ENCODE measurements around the gene CNTLN.
"Not testable (repeated sequence)": the region's sequence is repeated elsewhere in the genome, so short reads cannot be mapped to it uniquely, and the experiment has no call there.

CNTLN gene

DNA sequence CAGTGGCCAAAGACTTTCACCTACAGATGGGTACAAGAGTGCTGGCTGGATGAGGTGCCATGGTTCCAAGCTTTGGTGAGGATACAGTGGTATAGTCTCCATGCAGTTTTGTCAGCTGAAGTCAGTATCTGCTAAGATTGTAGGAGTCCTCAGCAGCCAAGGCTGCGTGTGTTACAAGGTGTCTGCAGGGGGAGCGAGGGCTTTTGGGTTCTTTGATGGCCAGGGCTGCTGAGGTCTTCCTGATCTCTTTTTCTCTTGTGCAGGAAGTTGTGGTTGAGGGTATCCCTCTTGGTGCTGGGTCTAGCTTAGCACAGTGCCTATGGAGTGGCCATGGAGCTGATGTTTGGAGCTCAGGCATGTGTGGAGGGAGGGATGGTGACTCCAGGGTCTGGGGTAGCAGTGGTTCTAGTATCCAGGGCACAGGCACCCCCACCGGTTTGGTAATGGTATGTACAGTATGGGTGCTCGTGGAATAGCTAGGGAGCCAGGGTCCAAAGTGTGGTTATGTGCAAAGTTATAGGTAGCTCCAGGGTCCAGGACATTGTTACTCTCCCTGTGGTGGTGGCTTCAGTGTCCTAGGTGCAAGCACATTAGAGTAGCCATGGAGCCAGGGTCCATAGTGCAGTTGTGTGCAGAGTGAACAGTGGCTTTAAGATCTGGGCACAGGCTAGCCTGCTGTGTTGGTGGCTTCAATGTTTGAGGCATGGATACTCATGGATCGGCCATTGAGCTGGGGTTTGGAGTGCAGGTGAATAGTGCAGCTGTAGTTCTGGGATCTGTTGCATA, 36.7 kb downstream of the CNTLN start:
- DNase-seq (ENCODE audit: low read depth, low spot score): no peak

DNA sequence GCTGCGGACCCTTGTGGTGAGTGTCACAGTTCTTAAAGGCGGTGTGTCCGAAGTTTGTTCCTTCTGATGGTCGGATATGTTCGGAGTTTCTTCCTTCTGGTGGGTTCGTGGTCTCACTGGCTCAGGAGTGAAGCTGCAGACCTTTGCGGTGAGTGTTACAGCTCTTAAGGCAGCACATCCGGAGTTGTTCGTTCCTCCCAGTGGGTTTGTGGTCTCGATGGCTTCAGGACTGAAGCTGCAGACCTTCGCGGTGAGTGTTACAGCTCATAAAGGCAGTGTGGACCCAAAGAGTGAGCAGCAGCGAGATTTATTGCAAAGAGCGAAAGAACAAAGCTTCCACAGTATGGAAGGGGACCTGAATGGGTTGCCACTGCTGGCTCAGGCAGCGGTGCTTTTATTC, 42.7 kb downstream of the CNTLN start:
- not testable (repeated sequence) for DNase-seq (ENCODE audit: low read depth, low spot score)

DNA sequence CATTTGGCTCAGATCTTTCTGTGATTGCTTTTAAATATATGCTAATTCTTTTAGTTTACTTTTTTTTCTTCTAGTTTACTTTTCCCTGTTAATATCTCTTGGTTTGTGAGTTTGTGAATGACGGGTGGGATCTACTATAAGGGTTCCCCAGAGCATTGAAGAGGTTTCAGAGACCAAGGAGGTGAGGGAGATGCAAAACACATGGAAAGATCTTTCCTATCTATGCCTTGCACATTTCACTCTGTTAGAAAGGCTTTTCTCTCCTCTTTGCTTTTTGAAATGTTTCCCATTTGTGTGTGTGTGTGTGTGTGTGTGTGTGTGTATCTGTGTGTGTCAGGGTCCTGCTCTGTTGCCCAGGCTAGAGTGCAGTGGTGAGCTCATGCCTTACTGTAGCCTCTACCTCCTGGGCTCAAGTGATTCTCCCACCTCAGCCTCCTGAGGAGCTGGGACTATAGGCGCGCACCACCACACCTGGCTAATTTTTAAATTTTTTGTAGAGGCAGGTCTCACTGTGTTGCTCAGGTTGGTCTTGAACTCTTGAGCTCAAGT, 50.7 kb downstream of the CNTLN start:
- no peak for DNase-seq (ENCODE audit: low read depth, low spot score)

DNA sequence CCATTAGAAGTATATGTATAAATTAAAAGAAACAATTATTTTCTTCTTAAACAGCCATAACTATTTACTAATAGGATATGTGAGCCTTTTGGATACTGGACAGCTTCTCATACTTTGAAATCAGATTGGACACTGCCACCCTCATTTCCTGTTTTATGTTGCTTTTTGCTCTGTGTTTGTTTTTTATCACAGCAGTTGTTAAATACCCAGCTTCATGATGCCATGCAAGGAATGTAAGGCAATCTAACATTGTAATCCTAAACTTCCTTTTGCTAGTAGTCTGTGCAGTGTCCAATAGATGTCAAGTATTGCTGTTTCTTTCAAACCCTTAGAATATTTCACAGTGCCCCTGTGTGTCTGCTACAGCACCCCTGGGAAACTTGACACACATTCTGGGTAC, 56.2 kb downstream of the CNTLN start:
- peak; percentile 24 for DNase-seq (ENCODE audit: low read depth, low spot score)

DNA sequence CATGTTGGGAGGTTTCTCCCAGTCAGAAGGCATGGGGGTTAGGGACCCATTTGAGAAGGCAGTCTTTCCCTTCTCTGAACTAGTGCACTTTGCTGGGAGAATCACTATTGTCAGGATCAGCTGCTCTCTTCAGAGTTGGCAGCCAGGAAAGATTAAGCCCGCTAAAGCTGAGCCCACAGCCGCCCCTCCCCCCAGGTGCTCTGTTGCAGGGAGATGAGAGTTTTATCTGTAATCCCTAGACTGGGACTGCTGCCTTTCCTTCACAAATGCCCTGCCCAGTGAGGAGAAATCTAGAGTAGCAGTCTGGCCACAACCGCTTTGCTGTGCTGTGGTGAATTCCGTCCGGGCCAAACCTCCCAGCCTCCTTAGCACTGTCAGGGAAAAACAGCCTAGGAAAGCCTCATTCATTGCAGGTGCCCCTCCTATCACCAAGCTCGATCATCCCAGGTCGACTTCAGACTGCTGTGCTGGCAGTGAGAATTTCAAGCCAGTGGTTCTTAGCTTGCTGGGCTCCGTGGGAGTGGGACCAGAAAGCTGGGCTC, 69.8 kb downstream of the CNTLN start:
- no peak for DNase-seq (ENCODE audit: low read depth, low spot score)

DNA sequence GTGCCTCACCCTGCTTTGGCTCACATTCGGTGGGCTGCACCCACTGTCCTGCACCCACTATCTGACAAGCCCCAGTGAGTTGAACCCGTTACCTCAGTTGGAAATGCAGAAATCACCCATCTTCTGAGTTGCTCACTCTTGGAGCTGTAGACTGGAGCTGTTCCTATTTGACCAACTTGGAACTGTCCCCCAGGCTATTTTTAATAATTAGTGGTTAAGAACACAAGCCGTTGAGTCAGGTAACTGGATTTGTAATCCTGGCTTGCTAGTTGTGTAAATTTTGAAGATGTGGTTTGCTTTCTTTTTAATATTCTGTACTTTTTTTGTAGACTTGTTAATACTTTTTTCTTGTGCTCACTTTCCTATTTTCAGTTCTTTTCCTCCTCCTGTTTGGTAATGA, 81.2 kb downstream of the CNTLN start:
- no peak for DNase-seq (ENCODE audit: low read depth, low spot score)

DNA sequence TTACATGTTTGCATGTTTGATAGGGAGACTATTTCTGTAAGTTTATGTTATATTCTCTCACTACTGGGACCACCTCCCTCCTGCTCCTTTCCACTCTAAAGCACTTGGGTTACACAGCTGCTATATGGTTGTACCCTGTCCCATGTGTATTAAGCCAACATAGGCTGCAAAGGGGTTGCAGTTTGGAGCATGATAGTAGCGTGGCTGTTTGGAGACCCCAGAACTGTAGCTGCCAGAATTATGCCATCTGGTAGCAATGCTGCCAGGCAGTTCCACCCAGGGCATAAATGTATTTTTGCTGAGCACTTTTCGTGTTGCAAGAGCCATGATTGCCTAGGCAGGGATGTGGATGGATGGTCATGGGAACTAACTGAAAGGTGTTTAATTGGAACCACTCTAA, 81.8 kb downstream of the CNTLN start:
- DNase-seq (ENCODE audit: low read depth, low spot score): no peak

DNA sequence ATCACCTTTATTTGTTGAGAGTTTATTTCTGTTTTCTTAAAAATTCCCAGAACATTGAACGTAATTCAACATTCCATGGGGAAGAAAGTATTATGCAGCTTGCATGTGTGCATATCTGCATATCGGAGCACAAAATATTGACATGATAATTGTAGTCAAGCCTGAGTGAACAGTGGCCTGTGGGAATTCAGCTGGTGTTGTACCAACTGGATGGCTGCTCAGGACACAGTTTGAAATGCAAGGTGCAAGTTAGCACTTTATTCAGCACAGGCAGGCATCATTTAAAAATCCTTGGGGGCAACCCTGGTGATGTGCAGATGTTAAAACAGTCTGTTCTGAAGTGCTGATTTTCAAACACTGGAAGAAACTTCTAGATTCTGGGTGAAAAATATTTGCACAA, 82.4 kb downstream of the CNTLN start:
- DNase-seq (ENCODE audit: low read depth, low spot score): no peak

DNA sequence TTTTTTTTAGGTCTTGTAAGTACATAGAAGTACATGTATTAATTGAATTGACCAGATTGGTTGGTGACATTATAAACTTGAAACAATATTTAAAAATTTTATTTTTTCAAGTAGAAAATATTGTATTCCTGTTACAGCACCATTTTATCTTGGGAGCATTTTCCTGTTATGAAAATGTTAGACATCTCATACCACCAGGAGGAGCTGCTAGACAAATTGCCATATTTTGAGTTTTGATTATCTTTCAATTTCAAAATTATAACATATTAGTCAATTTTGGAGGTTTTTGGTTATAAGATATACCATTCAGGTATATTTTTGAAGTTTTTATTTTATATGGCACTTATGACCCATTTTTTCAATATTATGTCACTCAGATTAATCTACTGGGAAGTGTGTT, 84.4 kb downstream of the CNTLN start:
- DNase-seq (ENCODE audit: low read depth, low spot score): no peak

DNA sequence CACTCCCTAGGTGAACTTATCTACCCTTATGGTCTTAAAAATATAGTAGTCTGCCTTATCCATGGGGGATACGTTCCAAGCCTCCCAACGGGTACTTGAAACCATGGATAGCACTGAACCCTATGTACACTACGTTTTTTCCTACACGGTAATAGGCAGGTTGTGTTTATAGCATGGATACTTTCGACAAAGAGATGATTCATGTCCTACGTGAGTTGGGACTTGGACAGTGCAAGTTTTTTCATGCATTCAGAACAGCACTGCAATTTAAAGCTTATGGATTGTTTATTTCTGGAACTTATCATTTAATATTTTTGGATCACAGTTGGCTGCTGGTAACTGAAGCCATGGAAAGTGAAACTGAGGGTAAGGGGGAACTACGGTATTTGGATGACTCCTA, 88.1 kb downstream of the CNTLN start:
- no peak for DNase-seq (ENCODE audit: low read depth, low spot score)

DNA sequence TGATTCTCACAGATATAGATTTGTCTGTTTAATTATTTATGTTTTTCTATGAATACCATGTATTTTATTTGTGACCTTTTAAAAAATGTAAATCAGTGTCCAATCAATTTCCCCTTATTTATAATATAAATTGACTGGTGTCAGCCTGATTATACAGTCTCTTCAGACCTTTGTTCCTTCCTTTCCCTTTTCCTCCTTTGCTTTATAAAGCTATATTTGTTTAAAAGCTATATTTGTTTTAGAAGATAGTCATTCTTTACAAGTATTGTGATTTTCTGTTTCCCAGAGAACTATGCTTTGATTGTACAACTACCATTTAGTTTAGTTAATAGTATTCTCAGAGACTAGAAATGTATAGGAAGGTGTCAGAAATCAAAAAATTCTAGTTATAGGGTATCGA, 90.6 kb downstream of the CNTLN start:
- no peak for DNase-seq (ENCODE audit: low read depth, low spot score)

DNA sequence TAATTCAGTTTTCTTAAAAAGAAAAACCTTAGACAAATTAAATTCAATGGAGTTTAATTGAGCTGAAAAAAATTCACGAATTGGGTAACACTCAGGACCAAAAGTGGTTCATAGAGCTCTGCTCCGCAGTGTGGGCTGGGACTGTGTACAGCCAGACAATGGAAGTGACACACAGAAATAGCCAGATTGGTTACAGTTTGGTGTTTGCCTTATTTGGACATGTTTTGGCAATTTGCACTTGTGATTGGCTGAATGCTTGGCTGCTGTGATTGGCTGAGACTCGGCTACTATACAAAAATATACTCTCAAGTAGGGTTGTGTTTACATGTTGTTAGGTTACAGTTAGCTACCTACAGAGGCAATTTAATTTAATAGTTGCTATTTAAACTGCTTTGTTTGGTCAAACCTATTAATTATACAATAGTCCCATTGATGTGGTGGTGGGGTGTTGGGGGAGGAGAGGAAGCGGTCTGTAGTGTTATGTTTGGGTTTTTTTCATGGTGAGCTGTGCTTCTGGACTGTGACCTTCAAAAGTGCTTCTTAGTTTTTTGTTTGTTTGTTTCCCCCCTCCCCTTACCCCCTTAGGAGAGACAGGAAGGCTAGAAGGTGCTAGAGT, 95.2 kb downstream of the CNTLN start:
- DNase-seq (ENCODE audit: low read depth, low spot score): no peak

DNA sequence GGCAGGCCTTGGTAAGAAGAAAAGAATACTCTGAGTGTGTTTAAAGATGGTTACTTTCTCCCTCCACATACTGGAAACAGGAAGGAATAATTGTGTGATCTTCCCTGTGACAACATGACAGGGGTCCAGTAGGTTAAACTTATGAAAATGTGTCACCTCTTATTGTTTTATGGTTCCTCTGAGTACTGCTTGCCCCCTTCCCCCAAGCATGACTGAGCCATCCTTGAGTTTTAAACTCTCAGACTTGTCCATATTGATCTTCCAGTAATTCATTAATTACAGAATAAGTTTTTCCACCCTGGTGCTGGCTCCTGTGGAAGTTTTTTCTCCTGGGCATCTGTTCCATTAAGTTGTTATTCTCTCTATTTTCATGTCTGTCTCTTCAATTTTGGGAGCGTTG, 95.8 kb downstream of the CNTLN start:
- DNase-seq (ENCODE audit: low read depth, low spot score): no peak

DNA sequence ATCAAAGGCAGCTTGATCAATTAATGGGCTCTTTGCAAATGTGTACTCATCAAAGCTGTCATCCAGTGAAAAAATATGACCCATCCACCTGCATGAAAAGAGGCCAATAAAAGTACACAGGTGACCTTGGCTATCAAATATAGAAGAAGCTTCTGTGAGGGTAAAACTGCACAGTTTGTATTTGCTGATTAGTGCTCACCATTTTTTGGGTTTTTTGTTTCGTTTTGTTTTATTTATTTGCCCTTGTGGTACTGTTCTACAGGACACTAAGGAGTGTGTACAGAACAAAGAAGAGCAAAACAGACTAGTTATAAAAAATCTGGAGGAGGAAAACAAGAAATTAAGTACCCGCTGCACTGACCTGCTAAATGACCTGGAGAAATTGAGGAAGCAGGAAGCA, 101.3 kb downstream of the CNTLN start:
- DNase-seq (ENCODE audit: low read depth, low spot score): no peak

DNA sequence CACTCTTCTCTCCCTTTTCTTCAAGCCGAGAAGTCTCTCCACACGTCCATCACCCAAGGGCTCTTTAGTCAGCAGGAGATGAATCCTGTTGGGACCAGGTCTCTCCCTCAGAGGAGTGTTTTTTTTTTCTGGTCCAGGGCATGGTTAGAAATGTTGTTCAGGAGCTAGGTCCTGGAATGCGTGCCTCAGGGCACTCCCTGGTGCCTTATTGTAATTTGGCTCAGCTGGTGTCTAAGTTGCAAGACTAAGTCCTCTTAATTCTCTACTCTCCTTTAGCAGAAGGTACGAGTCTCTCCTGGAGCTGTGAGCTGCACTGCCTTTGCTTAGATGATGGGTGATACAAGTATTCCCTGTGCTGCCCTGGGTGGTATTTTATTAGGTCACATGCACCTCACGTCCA, 111.9 kb downstream of the CNTLN start:
- DNase-seq (ENCODE audit: low read depth, low spot score): no peak

DNA sequence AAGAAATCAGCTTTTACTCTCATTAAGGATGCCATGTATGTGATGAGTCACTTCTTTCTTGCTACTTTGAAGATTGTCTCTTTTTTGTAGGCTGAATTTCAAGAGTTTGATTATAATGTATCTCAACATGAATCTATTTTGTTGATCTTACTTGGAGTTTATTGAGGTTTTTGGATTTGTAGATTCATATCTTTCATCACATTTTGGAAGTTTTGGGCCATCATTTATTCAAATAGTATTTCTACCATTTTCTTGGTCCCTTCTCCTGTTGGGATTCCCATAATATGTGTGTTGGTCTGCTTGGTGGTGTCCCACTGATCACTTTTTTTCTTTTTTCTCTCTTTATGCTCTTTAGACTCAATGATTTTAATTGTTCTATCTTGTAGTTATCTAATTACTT, 116.3 kb downstream of the CNTLN start:
- DNase-seq (ENCODE audit: low read depth, low spot score): no peak

DNA sequence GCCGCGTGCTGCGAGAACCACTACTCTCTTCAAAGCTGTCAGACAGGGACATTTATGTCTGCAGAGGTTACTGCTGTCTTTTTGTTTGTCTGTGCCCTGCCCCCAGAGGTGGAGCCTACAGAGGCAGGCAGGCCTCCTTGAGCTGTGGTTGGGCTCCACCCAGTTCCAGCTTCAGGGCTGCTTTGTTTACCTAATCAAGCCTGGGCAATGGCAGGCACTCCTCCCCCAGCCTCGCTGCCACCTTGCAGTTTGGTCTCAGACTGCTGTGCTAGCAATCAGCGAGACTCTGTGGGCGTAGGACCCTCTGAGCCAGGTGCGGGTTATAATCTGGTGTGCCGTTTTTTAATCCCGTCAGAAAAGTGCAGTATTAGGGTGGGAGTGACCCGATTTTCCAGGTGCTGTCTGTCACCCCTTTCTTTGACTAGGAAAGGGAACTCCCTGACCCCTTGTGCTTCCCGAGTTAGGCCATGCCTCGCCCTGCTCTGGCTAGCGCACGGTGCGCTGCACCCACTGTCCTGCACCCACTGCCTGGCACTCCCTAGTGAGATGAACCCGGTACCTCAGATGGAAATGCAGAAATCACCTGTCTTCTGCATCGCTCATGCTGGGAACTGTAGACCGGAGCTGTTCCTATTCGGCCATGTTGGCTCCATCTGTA, 133.8 kb downstream of the CNTLN start:
- not testable (repeated sequence) for DNase-seq (ENCODE audit: low read depth, low spot score)

DNA sequence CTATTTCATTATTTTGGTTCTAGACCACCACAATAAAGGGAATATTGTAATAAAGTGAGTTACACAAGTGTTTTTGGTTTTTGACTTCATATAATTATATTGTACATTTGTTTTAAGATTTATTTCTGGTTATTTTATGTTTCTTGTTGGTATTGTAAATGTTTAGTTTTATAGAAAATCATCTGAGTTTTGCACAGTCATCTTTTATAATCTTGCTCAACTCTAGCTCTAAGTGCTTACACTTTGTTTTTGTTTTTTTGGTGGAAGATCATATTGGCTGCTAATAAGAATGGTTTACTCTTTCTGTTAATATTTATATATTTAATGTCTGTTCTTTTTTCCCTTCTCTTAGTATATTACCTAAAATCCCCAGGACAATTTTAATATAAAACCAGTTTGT, 135.0 kb downstream of the CNTLN start:
- no peak for DNase-seq (ENCODE audit: low read depth, low spot score)

DNA sequence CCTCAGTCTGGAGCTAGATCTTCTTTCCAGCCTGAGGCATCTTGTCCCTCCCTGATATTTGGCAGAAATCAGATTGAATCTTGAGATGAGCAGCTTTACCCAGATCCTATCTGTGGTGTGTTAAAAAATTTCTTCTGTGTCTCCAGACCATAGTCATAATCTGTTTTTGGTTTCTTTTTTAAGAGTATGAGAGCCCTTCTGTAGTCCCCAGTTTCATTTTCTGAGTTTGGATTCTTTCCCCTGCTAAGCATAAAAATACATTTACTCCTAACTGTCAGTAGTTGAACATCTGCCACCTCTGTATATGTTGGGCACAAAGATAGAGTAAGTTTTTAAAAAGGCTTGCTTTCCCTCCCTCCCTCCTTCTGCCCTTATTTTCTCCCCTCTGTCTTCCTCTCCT, 137.7 kb downstream of the CNTLN start:
- DNase-seq (ENCODE audit: low read depth, low spot score): no peak

DNA sequence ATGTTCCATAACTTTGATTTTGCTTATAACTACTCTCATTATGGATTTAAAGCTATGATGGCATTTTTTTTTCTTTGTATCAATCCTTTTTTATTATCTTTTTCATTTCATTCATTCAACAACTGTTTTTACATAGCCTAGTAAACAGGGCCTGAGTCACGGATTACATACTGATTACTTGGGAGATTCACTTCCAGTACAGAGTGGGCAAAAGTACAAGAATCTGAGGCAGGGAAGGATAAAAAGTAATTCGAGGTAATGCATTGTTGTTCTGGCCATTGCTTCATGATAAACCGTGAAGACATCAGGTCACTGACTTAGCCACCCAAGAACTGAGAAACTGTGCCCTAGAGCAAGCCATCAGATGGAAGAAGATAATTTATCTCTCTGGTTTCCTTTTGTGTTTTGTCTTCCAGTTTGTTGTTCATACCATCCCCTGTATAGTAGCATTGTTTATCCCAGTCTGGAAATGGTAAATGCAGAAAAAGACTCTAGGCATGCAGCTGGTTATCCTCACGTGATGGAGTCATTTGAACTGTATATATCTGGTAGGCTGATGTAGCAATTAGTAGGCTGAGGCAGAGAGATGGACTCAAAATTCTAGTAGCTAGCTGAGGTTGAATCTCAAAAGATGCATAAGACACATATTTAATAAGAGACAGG, 145.6 kb downstream of the CNTLN start:
- DNase-seq (ENCODE audit: low read depth, low spot score): no peak

DNA sequence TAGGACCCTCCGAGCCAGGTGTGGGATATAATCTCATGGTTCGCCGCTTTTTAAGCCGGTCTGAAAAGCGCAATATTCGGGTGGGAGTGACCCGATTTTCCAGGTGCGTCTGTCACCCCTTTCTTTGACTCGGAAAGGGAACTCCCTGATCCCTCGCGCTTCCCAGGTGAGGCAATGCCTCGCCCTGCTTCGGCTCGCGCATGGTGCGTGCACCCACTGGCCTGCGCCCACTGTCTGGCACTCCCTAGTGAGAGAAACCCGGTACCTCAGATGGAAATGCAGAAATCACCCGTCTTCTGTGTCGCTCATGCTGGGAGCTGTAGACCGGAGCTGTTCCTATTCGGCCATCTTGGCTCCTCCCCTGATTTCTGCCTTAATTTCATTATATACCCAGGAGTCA, 155.8 kb downstream of the CNTLN start:
- not testable (repeated sequence) for DNase-seq (ENCODE audit: low read depth, low spot score)

DNA sequence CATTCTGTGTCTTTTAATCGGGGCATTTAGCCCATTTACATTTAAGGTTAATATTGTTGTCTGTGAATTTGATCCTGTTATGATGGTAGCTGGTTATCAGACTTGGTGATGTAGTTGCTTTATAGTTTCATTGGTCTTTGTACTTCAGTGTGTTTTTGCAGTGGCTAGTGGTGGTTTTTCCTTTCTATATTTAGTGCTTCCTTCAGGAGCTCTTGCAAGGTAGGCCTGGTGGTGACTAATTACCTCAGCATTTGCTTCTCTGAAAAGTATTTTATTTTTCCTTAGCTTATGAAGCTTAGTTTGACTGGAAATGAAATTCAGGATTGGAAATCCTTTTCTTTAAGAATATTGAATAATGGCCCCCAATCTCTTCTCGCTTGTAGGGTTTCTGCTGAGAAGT, 156.9 kb downstream of the CNTLN start:
- DNase-seq (ENCODE audit: low read depth, low spot score): no peak

All from brain pericyte (primary cell).